ENCODE data around the gene CD22.

Gene CD22

DNA sequence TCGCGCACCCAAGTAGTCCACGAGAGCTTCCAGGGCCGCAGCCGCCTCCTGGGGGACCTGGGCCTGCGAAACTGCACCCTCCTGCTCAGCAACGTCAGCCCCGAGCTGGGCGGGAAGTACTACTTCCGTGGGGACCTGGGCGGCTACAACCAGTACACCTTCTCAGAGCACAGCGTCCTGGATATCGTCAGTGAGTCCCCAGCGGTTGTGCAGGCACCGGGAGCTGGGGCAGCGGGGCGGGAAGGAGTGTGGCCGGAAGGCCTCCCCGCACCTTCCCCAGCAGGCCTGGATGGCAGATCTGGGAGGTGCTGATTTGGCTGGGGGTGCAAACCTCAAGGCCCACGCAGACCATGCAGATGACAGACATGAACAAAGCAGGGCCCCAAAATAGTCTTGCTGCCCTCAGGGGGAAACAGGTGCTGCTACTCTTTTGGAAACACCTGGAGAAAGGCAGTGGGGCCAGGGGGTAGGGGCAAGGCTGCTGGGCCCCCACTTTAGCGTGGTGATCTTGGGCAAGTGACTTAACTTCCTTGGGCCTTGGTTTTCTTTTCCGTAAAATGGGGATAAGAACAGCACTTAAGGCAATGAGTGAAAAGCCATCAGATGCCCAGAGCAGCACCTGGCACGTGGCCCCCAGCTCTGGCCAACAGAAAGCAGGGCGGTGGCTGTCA, 33.1 kb upstream of the CD22 start:
- peak in 1 of 2 donors; percentile 9 for DNase-seq (ENCODE audit: low read depth in 2 of 2, low spot score in 1 of 2)

DNA sequence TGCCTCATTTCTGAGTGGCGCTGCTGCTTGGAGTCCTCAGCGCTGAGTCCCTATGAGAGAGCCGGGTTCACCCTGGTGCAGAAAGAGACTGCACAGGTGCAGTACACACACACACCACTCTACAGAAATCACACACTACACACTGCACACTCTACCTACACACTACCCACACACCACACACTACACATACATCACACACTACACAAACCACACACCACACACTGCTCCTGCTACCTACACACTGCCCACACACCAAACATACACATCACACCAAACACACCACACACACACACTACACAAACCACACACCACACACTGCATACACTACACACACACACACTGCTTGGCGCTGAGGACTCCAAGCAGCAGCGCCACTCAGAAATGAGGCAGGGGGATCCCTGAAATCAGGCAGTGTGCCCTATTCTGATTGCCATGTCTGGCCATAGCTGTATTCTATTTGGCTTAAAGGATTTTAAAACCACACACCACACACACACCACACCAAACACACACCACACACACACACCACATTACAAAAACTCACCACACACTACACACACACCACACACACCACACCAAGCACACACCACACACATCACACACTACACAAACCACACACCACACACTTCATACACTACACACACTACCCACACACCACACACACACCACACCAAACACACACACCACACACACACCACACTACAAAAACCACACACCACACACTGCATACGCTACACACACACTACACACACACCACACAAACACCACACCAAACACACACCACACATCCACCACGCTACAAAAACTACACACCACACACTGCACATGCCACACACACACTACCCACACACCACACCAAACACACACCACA, 32.1 kb upstream of the CD22 start:
- no peak for DNase-seq (ENCODE audit: low read depth in 2 of 2, low spot score in 1 of 2)

GRCh38 chr19:35297515-35297848, 31.5 kb upstream of the CD22 start:
- no peak for DNase-seq (ENCODE audit: low read depth in 2 of 2, low spot score in 1 of 2)

- DNase-seq (ENCODE audit: low read depth in 2 of 2, low spot score in 1 of 2): no peak
Measured at GRCh38 chr19:35297922-35298321, 31.1 kb upstream of the CD22 start.

GRCh38 chr19:35298561-35298972, 30.4 kb upstream of the CD22 start:
- no peak for DNase-seq (ENCODE audit: low read depth in 2 of 2, low spot score in 1 of 2)

GRCh38 chr19:35299523-35300338, 29.3 kb upstream of the CD22 start:
- no peak for DNase-seq (ENCODE audit: low read depth in 2 of 2, low spot score in 1 of 2)

GRCh38 chr19:35300339-35300649, 28.7 kb upstream of the CD22 start:
- no peak for DNase-seq (ENCODE audit: low read depth in 2 of 2, low spot score in 1 of 2)

GRCh38 chr19:35301961-35302360, 27.0 kb upstream of the CD22 start:
- DNase-seq (ENCODE audit: low read depth in 2 of 2, low spot score in 1 of 2): no peak

DNA sequence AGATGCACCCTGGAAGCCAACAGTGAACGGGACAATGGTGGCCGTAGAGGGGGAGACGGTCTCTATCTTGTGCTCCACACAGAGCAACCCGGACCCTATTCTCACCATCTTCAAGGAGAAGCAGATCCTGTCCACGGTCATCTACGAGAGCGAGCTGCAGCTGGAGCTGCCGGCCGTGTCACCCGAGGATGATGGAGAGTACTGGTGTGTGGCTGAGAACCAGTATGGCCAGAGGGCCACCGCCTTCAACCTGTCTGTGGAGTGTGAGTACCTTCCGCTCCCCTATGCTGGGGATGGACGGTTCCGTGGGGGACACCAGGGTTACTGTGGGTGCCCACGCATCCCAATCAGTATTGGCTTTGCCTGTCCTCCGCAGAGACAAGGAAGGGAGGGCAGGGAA, 26.5 kb upstream of the CD22 start:
- no peak for DNase-seq (ENCODE audit: low read depth in 2 of 2, low spot score in 1 of 2)

GRCh38 chr19:35303357-35303915, 25.6 kb upstream of the CD22 start:
- no peak for DNase-seq (ENCODE audit: low read depth in 2 of 2, low spot score in 1 of 2)

- no peak for DNase-seq (ENCODE audit: low read depth in 2 of 2, low spot score in 1 of 2)
Measured at GRCh38 chr19:35304036-35304435, 25.0 kb upstream of the CD22 start.

DNA sequence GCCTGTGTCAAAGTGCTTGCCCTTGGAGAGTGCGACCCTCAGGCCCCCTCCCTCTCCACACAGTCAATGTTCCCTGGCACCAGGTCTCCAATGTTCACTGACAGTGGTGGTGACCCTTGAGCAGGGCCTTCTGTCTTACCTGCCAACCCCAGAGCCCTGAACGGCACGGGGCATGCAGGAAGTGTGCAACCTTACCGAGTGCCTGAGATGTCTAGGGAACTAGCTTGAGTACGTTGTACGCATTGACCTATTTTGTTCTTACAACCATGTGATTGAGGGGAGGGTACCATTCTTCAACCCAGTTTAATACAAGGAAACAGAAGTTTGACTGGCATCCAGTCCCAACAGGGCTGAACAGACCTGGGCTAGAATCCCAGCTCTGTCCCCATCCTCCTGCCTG, 23.8 kb upstream of the CD22 start:
- no peak for DNase-seq (ENCODE audit: low read depth in 2 of 2, low spot score in 1 of 2)

DNA sequence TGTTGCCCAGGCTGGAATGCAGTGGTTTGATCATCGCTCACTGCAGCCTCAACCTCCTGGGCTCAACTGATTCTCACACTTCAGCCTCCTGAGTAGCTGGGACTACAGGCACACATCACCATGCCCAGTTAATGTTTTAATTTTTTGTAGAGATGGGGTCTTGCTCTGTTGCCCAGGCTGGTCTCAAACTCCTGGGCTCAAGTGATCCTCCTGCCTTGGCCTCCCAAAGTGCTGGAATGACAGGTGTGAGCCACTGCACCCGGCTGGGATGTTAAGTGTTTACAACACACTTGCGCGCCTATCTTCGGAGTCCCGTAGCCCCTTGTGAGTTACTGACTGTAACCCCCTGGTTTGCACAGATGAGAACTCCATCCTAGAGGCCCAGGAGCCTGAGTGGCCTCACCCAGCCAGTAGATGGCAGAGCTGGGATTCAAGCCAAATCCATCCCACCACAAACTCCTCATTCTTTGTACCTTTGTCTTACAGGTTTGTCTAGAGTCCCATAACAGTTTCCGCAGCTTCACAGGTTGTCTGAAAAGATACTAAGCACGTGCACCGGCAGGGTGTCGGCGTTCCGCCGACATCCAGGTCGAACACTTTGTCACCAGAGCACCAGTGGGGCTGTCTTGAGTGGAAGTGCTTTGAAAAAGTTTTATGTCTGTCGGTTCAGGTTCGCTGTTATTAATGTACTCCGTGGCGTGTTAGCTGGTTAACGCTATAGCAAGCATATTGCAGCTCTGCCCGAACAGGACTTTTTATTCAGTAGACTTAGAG, 22.3 kb upstream of the CD22 start:
- no peak for DNase-seq (ENCODE audit: low read depth in 2 of 2, low spot score in 1 of 2)

- no peak for DNase-seq (ENCODE audit: low read depth in 2 of 2, low spot score in 1 of 2)
Measured at GRCh38 chr19:35307931-35308330, 21.1 kb upstream of the CD22 start.

DNA sequence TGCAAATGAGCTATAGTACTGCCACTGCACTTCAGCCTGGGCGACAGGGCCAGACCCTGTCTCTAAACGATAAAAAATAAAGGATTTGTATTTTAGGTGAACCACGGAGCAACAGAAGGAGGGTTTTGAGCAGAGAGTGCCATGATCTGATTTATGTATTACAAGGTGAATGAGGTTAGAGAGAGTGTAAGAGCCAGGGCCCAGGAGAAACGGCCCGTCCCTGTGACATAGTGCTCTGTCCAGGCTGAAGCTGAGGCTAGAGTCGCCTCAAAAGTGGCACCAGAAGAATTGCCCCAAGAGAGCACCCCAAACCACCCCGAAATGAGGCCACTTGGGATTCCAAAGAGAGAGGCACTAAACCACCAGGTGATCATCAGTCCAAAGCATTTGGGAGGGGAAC, 20.1 kb upstream of the CD22 start:
- no peak for DNase-seq (ENCODE audit: low read depth in 2 of 2, low spot score in 1 of 2)

- no peak for DNase-seq (ENCODE audit: low read depth in 2 of 2, low spot score in 1 of 2)
Measured at GRCh38 chr19:35309481-35310279, 19.3 kb upstream of the CD22 start.

GRCh38 chr19:35310331-35310730, 18.7 kb upstream of the CD22 start:
- DNase-seq (ENCODE audit: low read depth in 2 of 2, low spot score in 1 of 2): no peak

DNA sequence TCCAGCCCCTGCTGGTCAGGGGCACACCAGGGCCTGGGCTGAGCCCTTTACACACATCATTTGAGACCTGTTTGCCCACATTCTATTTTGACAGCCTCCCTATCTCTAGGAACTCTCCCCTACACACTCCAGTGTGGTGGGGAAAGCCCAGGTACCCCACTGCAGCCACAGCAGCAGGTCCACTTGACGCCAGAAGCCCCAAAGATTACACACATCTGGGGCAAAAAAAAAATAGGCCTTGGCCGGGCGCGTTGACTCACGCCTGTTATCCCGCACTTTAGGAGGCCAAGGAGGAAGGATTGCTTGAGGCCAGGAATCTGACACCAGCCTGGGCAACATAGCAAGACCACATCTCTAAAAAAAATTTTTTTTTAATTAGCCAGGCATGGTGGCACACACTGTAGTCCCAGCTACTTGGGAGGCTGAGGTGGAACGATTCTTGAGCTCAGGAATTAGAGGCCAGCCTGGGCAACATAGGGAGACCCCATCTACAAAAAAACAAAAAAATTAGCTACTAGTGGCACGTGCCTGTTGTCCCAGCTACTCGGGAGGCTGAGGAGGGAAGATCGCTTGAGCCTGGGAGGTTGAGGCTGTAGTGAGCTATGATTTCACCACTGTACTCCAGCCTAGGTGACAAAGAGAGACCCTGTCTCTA, 18.0 kb upstream of the CD22 start:
- no peak for DNase-seq (ENCODE audit: low read depth in 2 of 2, low spot score in 1 of 2)

DNA sequence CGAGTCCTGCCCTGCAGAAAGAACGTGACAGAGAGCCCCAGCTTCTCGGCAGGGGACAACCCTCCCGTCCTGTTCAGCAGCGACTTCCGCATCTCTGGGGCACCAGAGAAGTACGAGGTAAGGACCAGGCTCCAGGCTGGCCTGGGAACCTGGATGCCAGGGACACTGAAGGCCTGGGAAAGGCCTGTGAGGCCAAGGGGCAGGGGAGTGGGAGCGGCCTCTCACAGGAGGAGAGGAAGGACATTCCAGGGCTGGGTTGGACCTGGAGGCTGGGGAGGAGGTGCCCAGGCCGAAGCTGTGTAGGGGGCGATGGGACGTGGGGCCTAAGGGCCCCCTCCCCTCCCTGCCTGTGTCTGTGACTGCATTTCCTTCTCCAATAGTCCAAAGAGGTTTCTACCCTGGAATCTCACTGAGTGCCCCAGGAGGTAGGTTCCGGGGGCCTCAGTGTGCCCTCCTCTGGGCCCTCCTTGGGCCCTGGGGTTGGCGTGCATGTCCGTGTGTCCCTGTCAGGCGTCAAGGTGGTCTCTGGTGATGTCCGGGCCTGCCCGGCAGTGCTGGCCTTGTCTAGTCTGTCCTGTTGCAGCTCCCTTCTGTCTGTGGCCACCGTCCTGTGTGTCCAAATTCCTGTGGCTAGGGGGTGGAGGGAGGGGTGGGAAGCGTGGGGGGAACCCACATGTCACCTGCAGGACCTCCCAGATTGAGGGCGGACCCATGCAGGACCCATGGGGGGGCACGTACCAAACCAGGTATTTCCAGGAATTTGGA, 16.9 kb upstream of the CD22 start:
- DNase-seq (ENCODE audit: low read depth in 2 of 2, low spot score in 1 of 2): no peak
